DMS153 (cell line): ENCODE data around the gene SRD5A1.

Experiments used
- DNase-seq: peaks from one replicate; lab custom pipeline; 2025; lab: John Stamatoyannopoulos, UW

Gene SRD5A1

DNA sequence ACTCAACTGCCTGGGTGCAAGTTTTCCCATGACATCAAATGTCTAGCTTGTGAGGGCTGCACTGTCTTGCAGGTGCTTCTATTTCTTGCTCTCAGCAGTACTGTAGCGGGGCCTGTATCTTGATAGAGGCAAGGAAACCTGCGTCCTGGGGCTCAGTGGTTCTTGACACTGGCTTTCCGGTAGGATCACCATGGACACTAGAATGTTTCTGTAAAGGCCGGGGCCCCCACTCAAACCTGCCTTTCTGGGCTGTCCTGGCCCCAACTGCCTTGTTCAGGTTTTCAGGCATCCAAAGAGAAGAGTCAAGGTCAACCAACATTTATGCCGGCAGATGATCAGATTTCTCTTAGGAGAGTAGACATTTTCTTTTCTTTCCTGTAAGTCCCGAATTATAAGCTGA, 53.3 kb downstream of the SRD5A1 start:
- DNase-seq: no peak

DNA sequence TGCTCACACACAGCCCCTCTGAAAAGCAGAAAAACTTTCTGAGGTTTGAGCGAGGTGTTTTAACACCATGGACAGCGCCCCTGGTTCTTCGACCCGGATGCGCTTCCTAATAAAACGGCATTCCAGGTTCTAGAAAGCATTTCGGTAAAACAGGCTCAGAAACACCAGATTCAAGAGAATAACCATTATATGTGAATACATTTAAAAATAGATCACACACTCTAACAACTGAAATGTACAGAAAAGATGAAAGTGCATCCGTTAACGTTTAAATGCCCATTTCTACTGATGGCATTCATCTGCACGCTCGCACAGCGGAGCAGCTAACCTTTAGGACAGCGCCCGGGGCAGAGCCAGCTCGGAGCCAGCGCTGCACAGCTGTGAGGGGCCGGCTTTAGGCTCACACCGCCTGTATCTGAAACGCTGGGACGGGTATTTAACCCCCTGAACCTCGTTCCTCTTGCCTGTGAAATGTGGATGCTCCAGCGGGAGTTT, 53.7 kb downstream of the SRD5A1 start:
- DNase-seq: no peak

DNA sequence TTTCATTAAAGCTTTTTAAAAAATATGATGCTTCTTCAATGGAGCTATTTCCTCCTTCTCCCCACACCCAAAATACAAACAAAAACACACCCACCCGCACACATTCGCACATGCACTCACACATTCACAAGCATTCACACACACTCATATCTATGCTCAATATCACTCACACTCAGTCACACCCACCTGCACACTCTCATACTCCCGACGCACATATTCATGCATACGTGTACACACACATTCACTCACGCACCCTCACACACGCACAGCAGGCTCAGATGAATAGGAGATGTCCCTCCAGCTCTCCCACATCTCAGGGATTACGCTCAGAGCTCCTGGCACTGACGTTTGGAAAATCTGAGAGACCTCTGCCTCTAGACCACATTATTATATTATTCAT, 54.3 kb downstream of the SRD5A1 start:
- no peak for DNase-seq

DNA sequence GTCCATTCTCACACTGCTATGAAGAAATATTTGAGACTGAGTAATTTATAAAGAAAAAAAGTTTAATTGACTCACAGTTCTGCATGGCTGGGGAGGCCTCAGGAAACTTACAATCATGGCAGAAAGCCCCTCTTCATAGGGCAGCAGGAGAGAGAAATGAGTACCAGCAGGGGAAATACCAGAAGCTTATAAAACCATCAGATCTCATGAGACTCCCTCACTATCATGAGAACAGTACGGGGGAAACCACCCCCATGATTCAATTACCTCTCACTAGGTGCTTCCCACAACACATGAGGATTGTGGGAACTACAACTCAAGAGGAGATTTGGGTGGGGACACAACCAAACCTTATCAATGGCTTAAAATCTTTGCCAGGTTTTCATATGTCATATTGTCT, 59.7 kb downstream of the SRD5A1 start:
- DNase-seq: no peak

DNA sequence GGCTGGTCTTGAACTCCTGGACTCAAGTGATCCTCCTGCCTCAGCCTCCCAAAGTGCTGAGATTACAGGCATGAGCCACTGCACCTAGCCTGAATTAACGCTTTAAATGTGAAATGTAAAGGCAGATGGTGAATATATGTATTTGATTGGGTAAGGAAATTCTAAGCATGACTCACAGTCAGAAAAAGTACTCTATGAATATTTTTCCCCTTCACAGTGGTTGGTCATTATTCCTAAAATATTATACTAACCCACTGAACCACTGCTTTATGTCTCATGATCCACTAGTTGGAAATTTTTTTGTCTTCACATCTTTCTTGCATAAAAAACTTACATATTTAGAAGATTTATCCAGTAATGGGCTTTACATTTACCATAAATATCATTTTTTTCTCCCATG, 65.5 kb downstream of the SRD5A1 start:
- no peak for DNase-seq

DNA sequence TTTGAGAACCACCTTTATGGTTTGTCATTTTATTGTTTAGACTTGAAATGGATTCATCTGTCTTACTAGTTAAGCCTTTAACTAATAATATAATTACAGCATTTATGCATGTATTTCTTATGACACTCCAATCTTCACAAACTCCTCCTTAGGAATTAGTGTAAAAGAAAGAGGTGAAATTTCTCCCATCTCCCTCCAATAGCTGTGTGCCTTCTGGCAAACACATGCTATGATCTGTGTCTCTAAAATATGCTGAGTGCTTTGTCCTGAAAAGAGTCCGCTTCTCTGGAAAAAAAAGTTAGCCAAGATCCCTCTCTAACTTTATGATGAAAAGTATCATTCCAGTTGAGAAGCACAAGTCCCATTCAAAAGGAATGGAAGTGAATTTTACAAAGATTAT, 66.1 kb downstream of the SRD5A1 start:
- DNase-seq: no peak

DNA sequence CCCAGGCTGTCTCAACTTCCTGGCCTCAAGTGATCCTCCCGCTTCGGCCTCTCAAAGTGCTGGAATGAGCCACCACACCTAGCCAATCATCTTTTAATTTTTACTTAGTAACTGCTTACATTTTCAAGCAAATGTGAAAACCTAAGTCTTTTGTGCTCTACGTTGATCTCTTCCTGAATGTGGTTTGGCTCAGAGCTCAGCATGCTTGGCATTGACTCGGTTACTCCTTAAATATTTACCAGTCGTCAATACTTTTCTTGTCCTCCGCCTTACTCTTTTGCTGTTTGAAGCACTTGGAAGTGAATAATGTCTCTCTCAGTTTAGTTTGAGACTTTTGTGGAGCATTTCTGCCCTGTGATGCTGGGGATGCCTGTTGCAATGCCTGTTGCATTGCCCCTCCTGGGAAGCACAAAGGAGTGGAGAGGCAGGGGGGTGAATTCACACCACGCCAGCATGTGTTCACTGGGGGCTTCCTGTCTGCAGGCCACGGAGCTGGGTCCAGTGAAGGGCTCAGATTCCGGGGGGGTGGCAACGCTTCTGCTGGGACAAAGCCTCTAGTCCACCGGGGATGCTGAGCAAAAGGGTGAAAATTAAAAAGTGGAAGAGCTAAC, 66.9 kb downstream of the SRD5A1 start:
- no peak for DNase-seq

DNA sequence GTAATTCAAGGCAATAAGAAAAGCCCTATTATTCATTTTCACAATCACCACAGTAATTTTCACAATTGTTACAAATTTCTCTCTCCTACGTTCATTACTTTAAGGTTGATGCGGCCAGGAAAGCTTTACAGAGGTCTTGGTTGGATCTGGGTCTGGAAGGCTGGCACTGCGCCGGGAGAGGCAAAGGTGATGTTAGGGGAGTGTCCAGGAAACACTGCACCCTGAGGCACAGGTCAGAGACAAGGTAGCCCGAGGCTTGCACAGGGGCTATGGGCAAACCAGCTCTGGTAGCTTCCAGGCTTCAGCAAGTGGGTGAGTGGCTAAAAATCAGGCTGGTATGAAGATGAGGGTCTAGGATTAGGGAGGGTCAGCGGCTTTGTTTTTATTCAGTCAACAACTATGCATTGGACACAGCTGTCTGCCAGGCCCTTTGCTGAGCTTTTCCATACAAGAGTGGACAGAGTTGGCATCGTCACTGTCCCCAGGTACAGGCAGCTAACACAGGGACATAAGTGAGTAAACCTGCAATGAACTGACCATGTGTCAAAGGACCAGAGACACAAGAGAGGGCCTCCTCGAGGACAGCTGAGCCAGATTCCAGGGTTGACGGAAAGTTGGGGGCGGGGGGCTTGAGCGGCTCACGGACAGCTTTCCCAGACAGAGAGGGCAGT, 67.6 kb downstream of the SRD5A1 start:
- DNase-seq: no peak

DNA sequence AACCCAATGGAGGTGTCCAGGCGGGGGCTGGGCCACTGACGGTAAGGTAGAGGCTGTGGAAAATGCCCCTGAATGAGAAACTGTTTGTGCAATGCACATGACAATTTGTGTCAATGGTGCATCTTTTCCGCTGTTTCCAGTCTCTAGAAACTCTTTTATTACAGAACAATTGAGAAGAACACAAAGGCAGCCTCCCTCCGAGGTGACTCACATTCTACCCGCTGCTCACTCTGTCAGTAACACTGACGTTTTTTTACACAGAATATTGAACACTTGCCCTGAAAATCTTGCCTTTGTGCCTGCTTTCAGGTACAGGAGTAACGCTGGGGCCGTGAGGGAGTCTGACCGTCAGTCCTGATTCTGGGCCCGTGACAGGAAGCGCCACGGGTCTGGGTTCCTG, 68.3 kb downstream of the SRD5A1 start:
- DNase-seq: no peak

DNA sequence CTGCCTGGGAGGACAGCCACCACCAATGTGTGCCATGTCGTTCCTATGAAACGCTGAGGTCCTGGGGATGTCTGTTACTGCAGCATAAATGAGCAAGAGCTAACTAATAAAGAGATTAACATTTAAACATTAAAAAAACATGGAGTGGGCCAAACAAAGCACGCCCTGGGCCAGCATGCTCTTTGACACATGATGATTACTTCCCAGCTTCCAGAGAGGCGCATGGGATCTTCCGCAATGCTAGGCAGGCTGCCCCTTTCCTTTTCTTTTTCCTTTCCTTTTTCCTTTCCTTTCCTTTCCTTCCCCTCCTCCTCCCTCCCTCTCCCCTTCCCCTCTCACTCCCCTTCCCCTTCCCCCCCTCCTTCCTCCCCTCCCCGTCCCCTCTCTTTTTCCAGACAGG, 69.4 kb downstream of the SRD5A1 start:
- no peak for DNase-seq

DNA sequence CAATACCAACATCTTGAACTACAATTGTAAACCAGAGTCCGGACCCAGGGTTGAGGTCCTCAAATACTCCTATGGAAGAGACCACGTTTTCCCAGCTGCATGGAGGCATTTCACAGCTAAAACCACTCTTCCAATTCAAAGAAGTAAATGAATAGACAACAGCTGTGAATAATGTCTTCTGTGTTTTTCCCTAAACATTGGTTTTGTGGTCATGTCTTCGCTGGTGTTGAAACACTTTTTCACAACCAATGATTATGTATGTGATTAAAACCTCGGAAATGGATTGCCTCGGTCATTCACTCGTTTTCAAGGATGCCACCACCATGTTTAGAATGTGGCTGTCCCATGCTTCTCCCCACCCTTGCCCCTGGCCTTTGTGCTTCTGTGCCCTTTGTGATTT, 70.6 kb downstream of the SRD5A1 start:
- DNase-seq: no peak

DNA sequence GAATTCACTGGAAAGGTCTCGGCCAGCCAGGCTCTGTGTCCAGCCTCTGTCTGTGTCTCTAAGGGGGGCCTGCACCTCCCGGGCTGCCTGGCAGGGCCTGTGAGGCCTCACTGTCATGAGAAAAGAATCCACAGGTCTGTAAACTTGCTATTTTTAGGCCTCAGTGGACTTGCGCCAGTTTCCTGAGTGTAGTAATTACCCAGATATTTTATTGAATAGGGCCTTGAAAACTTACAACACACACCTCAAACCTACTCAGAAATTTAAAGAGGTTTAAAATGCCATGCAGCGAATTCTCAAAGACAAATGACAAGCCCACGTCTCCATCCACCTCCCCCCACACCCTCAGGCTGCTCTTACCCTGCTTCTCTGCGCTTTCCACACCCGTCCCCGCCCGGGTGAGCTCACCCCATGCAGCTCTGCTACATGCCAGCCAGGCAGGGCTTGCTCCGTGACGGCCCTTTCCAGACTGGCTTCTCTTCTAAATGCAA, 71.2 kb downstream of the SRD5A1 start:
- no peak for DNase-seq

DNA sequence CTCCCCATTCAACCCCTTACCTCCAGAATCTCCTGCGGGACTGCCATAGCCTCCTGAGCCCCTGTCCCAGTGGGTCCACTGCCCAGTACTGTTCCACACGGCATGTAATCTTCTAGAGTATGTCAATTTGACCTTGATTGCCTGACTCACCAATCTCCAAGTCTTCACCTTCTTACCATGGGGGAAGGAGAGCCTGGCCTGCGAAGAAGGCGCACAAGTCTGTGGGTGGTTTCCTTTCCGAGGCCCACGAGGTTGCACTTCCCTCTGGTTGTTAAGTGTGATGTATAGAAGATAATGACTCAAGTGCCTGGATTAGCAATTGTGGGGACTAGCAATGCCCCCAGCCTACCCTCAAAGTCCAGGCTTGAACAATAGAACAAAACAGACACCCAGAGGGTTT, 71.8 kb downstream of the SRD5A1 start:
- no peak for DNase-seq

DNA sequence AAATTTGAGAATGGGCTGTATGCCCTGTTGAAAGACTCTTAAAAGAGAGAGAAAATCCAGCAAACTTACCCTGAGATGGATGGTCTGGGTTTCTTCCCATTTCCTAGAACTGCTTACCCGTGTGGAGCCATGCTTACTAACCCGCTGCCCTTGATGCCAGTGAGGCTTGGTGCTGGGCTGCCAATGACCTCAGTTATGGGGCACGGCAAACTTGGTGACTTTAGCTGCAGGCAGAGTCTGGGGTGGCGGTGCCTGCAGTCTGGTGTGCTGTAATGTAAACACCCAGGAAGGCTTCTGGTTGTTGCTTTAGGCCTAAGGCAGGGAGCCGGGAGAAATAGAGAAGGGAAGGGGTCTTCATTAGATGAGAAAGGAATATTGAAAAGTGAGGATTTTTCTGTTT, 72.7 kb downstream of the SRD5A1 start:
- DNase-seq: no peak

DNA sequence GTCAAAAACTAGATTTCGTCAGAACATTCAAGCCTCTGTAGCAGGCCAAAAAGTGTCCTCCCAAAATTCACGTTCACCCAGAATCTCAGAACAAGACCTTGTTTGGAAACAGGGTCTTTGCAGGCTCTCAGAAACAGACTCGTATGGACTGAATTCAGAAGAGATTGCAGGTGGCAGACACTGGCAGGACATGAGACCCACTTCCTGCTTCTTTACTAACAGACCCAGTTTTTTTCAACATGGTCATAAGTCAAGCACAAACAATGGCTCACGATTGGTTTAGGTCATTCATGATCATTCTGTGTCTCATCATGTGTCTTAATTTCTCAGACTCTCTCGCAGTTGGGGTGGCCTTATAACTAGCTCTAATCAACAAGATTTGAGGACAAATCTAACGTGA, 74.6 kb downstream of the SRD5A1 start:
- DNase-seq: no peak

DNA sequence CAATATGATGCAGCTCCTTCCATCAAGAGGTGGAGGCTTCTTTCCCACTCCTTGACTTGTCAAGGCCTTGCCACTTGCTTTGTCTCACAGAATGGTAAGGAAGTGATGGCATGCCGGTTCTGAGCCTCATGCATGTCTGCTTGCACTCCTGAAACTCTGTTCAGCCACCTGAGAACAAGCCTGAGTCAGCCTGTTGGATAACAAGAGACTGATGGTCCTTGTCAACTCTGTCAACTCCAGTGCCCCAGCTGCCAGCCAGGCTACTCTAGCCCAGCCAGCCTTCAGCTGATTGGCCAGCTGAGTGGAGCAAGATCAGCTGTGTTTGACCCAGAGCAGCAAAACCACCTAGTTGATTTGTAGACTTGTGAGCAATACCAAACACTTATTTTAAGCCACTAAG, 75.6 kb downstream of the SRD5A1 start:
- DNase-seq: no peak

DNA sequence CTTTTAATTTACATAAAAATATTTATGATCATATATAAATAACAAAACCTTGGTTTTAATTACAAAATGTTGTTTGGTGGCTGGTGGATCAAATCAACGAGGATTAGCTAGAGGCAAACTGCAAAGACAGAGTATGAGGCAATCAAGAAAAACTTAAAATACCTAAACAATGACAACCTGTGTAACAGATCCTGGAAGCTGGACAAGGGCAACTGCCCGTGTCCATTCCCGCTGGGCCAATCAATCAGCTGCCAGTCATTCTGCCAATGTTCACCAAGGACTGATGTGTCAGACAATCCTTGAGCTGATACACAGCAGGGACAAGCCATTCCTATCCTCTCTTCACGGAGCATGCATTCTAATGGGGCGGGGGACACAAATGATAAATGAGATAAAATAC, 76.8 kb downstream of the SRD5A1 start:
- DNase-seq: no peak

DNA sequence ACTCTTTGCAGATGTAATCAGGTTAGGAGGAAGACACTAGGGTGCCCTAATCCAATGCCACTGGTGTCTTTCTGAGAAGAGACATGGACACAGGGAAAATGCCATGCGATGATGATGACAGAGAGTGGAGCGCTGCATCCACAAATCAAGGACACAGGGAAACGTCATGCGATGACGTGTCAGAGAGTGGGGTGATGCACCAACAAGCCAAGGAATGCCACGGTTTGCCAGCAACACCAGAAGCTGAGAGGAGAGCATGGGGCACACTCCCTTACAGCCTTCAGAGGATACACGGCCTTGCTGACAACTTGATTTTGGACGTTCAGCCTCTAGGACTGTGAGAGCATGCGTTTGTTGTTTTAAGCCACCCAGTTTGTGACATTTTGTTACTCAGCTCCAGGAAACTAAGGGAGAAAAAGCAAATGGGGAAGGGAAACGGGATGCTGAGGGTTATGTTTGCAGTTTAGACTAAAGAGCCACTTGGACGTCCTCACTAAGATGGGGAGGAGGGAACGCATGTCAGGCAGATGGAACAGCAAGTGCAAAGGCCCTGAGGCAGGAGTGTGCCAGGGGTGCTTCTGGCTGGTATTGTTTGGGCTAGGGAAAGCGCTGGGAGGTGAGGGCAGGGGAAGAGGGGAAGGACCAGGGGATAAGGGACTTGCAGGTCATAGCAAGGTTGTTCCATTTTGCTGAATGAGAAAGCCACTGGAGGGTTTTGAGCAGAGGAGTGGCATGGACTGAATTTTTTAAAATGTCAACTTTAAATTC, 77.5 kb downstream of the SRD5A1 start:
- no peak for DNase-seq

DNA sequence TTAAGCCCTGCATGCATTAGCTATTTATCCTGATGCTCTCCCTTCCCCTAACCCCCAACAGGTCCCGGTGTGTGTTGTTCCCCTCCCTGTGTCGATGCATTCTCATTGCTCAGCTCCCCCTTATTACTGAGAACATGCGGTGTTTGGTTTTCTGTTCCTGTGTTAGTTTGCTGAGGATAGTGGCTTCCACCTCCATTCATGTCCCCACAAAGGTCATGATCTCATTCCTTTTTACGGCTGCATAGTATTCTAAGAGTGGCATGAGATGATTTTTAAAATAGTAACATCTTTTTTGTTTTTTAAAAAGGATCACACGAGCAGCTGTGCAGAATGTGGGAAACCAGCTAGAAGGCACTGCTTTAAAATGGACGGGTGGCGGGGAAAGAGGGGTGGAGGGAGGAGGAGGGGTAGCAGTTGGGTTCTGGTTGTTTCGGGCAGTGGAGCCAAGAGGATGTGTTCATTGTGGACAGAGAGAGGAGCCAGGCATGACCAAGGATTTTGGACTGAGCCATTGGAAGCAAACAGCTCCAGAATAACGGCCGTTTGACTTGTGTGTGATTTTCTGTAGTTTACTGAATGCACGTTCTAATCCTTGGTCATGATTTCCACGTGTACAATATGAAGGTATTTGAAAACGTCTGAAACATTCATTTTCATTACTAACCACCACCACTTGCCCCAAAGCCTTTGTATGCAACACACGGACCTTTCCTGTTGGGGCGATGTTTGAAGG, 78.3 kb downstream of the SRD5A1 start:
- DNase-seq: no peak

DNA sequence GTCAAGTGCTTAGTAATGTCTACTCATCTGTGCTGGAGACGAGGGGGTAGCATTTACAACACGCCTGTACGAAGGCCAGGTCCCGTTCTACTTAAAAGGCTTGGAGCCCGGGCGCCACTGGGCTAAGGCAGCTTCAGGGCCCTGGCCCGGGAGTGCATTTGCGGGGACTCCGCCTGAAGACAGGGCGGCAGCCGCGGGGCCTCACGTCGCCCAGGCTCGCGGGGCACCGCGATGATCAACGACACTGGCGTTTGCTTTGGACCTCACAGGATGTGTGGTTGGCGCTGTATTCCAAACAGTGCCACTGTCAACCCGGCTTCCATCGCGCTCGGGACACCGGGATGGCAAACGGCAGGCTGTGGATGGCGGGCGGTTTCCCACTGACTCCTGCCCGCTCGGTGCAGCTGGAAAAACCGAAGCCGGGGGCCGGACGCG, 78.9 kb downstream of the SRD5A1 start:
- peak; percentile 68 for DNase-seq

DNA sequence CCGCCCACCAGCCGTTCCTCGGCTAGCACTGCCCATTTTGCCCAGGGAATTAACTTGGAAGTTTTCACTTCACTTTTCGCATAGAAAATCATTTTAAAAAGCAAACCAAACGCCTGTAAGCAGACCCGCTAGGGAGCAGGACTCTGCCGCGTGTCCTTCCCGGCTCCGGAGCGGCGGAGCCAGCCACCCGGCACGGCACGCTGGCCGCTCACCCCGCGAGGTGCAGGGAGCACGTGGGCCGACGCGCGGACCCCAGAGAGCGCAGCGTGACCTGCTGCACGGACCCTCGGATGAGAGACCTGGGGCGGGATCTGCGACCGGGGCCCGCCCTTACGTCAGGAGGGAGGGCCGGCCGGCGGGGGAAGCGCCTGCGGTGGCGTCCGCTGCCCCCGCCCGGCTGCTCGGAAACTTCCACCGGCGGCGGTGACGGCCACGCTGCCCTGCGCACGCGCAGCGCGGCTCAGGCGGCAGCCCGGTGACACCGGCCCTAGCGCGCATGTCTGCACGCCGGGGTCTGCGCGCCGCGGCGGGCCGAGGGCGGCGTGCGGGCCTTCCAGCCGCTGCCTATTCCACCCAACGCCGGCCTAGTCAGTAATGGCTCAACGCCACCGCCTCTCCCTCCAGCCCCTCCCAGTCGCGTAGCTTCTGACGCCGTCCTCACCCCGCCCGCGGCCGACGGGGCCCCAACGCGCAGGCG, 79.5 kb downstream of the SRD5A1 start:
- peak; percentile 96 for DNase-seq
